ENCODE data around the gene MVB12B.

DNA sequence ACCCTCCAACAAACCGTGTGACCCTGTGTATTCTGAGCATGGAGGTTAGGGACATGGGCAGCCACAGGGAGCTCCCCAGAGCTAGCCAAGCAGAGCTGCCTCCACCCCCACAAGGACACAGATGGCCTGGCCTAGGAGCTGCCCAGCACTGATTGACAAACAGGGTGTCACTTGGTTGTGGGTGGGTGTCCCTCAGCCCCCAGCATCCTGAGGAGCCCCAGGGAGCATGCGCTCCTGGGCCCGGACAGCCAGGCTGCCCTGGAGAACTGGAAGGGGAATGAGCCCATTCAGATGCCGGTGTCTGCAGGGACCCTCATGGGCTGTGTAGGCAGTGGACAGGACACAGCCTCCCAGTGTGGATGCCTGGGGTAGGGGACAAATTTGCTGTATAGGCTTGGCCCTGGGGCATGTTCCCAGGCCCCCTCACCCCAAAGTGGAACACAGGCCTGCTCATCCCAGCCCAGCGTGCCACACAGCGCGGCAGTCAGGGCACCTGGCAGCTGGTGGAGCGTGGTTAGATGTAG is 162.3 kb downstream of the MVB12B start:
- no peak for TF ChIP-seq CTCF (IDR thresholded peaks at IDR 0.05)
- TF ChIP-seq POLR2A (IDR thresholded peaks at IDR 0.05) = no peak
